AG08395 (cell line): Measurements from ENCODE around the gene MRGPRX2.

Experiments
- DNase-seq: peaks from one replicate; pipeline ENCODE4 v3.0.0; 2012; ENCODE audit warnings: mixed read lengths, low spot score

Gene MRGPRX2

DNA sequence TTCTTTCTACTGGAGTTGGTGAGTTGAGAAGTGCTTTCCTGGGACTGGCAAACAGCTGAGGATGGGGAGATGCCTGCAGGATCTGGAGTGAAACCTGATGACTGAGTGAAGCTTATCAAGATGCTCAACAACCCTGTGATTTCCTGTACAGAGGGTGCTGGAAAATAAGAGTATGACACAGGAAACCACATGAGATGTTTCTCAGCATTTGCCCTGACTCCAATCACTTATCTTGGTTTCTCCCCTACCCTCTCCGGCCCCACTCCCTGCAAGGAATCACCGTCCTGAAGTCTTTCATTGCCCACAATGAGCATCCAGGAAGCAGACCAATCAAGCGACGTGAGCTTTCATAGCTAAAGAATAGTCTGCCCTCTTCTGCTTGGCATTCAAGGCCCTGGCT is at the start of gene MRGPRX2:
Gene MRGPRX2, minus strand, starts transcription at position 89 of the 400 bp plus-strand sequence. CDS start 4,315 bp downstream, outside the sequence.
- no peak for DNase-seq

GRCh38 chr11:19110295-19110694 is 49.8 kb upstream of the MRGPRX2 start:
- DNase-seq: no peak

GRCh38 chr11:19107125-19107524 is 46.6 kb upstream of the MRGPRX2 start:
- DNase-seq: no peak

DNA sequence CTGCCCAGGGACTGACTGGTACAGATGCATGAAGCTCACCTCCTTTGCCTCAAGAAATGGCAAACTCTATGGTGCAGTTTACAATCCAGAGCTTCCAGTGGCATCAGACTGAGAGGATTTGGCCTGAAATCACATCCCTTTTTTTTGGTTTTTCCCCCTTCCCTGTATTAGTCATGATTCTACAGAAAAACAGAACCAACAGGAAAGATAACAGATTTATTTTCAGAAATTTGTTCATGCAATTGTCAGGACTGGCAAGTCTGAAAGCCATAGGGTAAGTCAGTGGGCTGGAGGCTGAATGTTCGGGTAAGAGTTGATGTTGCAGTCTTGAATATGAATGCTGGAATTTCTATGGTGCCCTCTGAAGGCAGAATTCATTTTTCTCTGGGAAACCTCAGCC is 44.5 kb upstream of the MRGPRX2 start:
- no peak for DNase-seq

DNA sequence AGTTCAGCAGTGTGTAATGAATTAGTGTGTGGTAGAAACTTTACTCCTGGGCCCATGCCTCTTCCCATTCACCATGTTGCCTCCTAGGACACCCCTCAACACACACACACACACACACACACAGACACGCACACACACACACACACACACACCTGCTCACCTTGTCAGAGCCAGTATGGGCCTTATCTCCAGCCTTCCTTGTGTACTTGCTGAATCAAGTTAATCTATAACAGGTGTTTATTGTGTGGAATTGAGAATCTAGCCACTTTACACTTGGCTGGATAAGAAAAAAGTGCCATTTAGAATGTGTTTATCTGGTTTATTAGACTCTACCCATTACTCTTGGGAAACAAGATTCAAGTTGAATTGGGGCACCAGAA is 42.0 kb upstream of the MRGPRX2 start:
- DNase-seq: no peak

DNA sequence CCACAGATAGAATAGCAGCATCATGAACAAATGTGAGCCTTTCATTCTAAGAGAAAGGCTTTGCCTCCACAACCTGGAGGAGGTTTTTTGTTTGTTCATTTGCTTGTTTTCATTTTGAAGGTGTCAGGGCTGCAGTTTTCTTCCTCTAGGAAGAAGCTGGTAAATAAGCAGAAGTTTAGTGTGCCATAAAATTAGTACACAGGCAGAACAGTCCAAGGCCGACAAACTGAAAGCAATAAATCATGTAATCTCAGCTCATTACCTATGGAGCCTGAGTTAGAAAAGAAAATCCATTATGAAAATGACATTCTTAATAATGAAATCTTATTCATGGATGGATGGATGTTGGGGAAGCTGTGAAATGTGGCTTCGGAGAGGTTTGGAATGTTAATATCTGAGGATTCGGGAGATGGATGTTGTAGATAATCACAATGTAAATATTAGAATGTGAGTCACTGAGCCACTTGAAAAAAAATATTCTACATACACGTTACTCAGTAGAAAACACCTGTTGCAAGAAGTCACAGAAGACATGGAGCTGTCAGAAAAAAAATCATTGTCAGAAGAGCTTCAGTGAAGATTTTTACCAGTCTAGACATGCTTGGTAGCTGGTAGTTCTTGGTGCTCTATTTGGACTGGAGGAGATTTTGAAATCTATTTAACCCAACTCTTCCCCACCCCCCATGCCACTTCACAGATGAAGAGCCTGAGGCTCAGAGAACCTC is 41.4 kb upstream of the MRGPRX2 start:
- DNase-seq: no peak

- DNase-seq: no peak
Measured at GRCh38 chr11:19100885-19101284, 40.4 kb upstream of the MRGPRX2 start.

GRCh38 chr11:19099093-19099492 is 38.6 kb upstream of the MRGPRX2 start:
- no peak for DNase-seq

DNA sequence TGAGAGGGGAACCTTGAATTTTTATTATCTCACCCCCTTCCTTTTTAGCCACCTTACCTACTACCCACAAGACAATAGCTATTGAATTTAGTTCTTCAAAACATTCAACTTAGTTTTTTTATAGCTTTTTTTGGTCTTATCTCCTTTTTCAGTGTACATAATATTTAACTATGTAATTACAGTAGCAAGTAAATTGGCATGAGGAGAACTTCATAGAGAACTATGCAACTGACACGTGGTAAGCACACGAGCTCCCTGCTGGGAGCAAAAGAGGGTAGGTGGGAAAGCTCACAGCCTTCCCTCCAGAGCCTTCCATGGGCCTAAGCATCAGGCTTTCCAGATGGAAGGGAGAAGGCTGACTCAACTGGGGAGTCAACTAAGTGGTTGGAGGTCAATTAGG is 34.3 kb upstream of the MRGPRX2 start:
- DNase-seq: no peak

- peak; percentile 56 for DNase-seq
Measured at GRCh38 chr11:19093976-19094375, 33.5 kb upstream of the MRGPRX2 start.

- no peak for DNase-seq
Measured at GRCh38 chr11:19092850-19093249, 32.3 kb upstream of the MRGPRX2 start.

GRCh38 chr11:19092342-19092741 is 31.8 kb upstream of the MRGPRX2 start:
- DNase-seq: no peak

GRCh38 chr11:19091366-19091765 is 30.8 kb upstream of the MRGPRX2 start:
- DNase-seq: no peak

GRCh38 chr11:19089421-19089820 is 28.9 kb upstream of the MRGPRX2 start:
- no peak for DNase-seq

GRCh38 chr11:19088791-19089190 is 28.3 kb upstream of the MRGPRX2 start:
- no peak for DNase-seq

GRCh38 chr11:19087658-19088057 is 27.1 kb upstream of the MRGPRX2 start:
- DNase-seq: peak; percentile 35

GRCh38 chr11:19084661-19085315 is 24.3 kb upstream of the MRGPRX2 start:
- no peak for DNase-seq

GRCh38 chr11:19083166-19083565 is 22.6 kb upstream of the MRGPRX2 start:
- no peak for DNase-seq

GRCh38 chr11:19080579-19080993 is 20.1 kb upstream of the MRGPRX2 start:
- DNase-seq: peak; percentile 59

DNA sequence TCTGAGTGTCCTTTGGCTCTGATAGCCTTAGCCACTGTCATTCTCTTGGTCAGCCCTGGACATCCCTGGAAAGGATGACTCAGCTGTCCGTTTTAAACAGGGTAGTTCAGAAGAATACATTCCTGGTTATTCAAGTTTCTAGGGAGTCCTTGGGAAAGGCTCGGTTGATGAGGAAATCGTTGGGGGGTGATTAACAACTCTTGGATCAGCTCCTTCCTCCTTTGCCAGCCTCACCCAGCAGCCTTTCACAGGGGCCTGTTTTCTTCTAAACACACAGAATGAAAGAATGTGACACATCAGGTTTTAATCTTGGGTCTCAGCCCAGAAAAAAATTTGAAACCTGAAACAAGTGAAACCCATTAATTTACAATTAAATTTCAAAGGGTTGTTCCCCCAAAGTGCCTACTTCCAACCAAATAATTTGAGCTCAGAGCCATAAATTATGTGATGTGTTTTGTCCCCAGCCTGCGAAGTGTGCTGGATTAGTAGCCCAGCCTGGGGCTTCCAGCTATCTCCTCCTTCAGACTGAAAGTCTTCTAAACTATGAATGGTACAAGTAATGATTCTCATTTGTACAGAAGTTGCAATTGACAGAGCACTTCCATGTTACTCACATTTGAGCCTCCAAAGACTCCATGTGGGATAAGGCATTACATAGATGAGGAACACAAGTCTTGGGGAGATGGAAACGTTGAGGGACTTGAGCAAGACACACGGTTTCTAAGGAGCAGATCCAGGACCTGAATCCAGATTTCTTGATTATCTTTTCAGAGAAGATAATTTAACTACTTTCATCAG is 19.3 kb upstream of the MRGPRX2 start:
- DNase-seq: peak; percentile 92

DNA sequence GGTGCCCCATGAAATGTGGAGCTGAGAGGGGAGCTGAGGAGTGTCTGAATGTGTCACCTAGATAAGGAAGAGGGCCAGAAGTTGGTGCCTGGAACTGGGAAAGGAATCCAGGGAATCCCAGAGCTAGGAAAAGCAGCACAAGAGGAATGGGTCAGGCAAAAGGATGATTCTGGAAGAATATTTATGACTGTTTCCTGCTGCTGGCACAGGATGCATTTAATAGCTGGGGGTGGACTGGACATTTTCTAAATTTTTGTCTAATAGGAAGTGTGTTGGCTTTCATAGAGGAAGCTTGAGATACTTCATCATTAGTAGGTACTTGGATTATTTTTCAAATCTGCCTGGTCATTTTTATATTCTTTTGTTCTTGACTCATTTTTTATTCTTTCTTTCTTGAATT is 17.4 kb upstream of the MRGPRX2 start:
- no peak for DNase-seq

DNA sequence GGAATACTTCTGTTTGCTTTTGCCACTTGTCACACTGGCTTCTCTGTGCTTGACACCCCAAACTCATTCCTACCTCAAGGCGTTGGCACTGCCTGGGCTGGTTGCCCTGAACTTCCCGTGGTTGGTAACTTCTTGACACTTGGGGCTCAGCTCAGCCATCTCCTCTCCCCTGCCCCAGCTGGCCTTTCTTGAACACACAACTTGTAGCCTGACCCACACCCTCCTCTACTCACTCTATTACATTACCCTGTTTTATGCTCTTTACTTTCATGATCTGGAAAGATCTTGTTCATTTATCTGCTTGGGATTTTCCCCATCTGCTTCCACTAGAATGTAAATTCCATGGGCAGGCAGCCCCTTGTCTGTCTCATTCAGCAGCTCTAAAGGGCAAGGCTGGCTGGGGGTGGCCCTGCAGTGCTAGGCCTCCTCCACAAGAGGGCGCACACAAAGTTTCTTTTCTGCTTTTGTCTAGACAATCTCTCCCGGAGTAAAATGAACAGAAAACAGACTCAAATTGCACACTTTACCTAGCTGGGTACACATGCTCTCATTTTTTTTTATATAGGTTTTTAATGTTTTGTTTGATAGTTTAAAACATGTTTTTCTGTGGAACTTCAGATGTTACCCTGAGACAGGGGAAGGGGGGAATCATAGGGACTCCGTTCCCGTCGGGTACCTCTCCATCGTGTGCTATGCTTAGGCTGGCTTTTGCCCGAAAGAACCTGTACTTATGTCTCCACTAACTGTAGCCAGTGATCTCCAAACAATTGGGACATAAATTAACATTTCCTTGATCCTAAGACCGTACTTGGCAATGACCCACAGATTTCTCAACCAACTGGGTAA is 16.4 kb upstream of the MRGPRX2 start:
- peak; percentile 56 for DNase-seq
